SK-N-MC (cell line): ENCODE data around the gene LTB.
"Not testable (repeated sequence)": the region's sequence is repeated elsewhere in the genome, so short reads cannot be mapped to it uniquely, and the experiment has no call there.

ENCODE experiments used
- DNase-seq: peaks from one replicate; pipeline ENCODE4 v3.0.0-alpha.2; 2011; ENCODE audit warnings: low read depth, low spot score
- H3K27ac ChIP-seq: fragments of 200-600 bp; sonication (generic); 2 replicates; pipeline ENCODE4 v1.5.1; 2016; ENCODE audit warnings: mixed run types
- H3K36me3 ChIP-seq: fragments of 200-600 bp; sonication (generic); 2 replicates; pipeline ENCODE4 v1.6.1; 2017; ENCODE audit warnings: antibody characterized with exemption, low read length, mixed read lengths; ENCODE audit not compliant: insufficient read depth
- H3K4me3 ChIP-seq: fragments of 200-600 bp; sonication (generic); 2 replicates; pipeline ENCODE4 v1.5.1; 2016
- H3K9ac ChIP-seq: fragments of 200-600 bp; sonication (generic); 2 replicates; pipeline ENCODE4 v1.8.0; 2017; ENCODE audit warnings: mixed run types, mixed read lengths; ENCODE audit not compliant: insufficient read length
- H3K9me3 ChIP-seq: fragments of 200-600 bp; sonication (generic); 2 replicates; pipeline ENCODE4 v1.6.1; 2017; ENCODE audit warnings: low read depth, mild to moderate bottlenecking, antibody characterized with exemption, low read length, moderate library complexity, mixed read lengths
- EZH2 ChIP-seq: fragments of 200-600 bp; sonication (generic); IDR thresholded peaks from one replicate; pipeline ENCODE4 v1.6.1; 2017; ENCODE audit warnings: antibody characterized with exemption
- FOXP2 ChIP-seq: optimal IDR thresholded peaks from 2 replicates; pipeline ENCODE3; 2011; ENCODE audit warnings: mild to moderate bottlenecking, moderate library complexity; ENCODE audit not compliant: insufficient read depth; ENCODE audit errors: extremely low read length, control extremely low read depth
- POLR2AphosphoS5 ChIP-seq: IDR thresholded peaks from 2 replicates; pipeline ENCODE4 v1.6.1; 2012; ENCODE audit warnings: mild to moderate bottlenecking, low read depth, low read length, borderline replicate concordance

LTB gene

GRCh38 chr6:31559958-31560696 is 22.1 kb downstream of the LTB start:
- no peak for DNase-seq
- H3K36me3 ChIP-seq: peaks cover 13% of the 10 kb centered on the region; the same call in 1 of the 2 replicates
- TF ChIP-seq EZH2 (no peak), POLR2AphosphoS5 (no peak), FOXP2 (no peak)
- no peaks in the 10 kb centered on the region for H3K9me3 ChIP-seq
- H3K9ac ChIP-seq: no peak overlapping the region
- no peak overlapping the region for H3K27ac ChIP-seq
- no peak overlapping the region for H3K4me3 ChIP-seq

GRCh38 chr6:31559606-31559957 is 22.6 kb downstream of the LTB start:
- Histone ChIP-seq H3K9ac (no peak overlapping the region), H3K9me3 (no peaks in the 10 kb centered on the region), H3K27ac (no peak overlapping the region), H3K4me3 (no peak overlapping the region), H3K36me3 (peaks cover 13% of the 10 kb centered on the region; the same call in 1 of the 2 replicates)
- TF ChIP-seq FOXP2: no peak
- TF ChIP-seq POLR2AphosphoS5: no peak
- DNase-seq: no peak

- DNase-seq: no peak
- H3K36me3 ChIP-seq: peaks cover 13% of the 10 kb centered on the region; the same call in 1 of the 2 replicates
- TF ChIP-seq FOXP2: no peak
- H3K9ac ChIP-seq: no peak overlapping the region
- H3K9me3 ChIP-seq: no peaks in the 10 kb centered on the region
- no peak overlapping the region for H3K27ac ChIP-seq
- no peak overlapping the region for H3K4me3 ChIP-seq
Measured at GRCh38 chr6:31558631-31559500, 23.4 kb downstream of the LTB start.

GRCh38 chr6:31558318-31558625 is 24.0 kb downstream of the LTB start:
- H3K36me3 ChIP-seq: peaks cover 17% of the 10 kb centered on the region; the same call in 1 of the 2 replicates
- H3K9me3 ChIP-seq: no peaks in the 10 kb centered on the region
- no peak overlapping the region for H3K9ac ChIP-seq
- no peak overlapping the region for H3K4me3 ChIP-seq
- TF ChIP-seq EZH2 (no peak), POLR2AphosphoS5 (no peak), FOXP2 (no peak)
- H3K27ac ChIP-seq: no peak overlapping the region
- no peak for DNase-seq

GRCh38 chr6:31557443-31558317 is 24.5 kb downstream of the LTB start:
- TF ChIP-seq POLR2AphosphoS5 (no peak), FOXP2 (no peak), EZH2 (no peak)
- no peak overlapping the region for H3K27ac ChIP-seq
- no peaks in the 10 kb centered on the region for H3K9me3 ChIP-seq
- H3K9ac ChIP-seq: no peak overlapping the region
- H3K4me3 ChIP-seq: no peak overlapping the region
- H3K36me3 ChIP-seq: peaks cover 18% of the 10 kb centered on the region; the same call in 1 of the 2 replicates
- no peak for DNase-seq

- Histone ChIP-seq H3K27ac (no peak overlapping the region), H3K36me3 (peaks cover 18% of the 10 kb centered on the region; the same call in 1 of the 2 replicates), H3K9ac (no peak overlapping the region), H3K9me3 (no peaks in the 10 kb centered on the region), H3K4me3 (no peak overlapping the region)
- TF ChIP-seq EZH2 (no peak), POLR2AphosphoS5 (no peak), FOXP2 (no peak)
- no peak for DNase-seq
Measured at GRCh38 chr6:31556307-31556706, 25.9 kb downstream of the LTB start.

- not testable (repeated sequence) for H3K27ac ChIP-seq, H3K4me3 ChIP-seq, H3K9ac ChIP-seq, H3K9me3 ChIP-seq, DNase-seq
- H3K36me3 ChIP-seq: peaks cover 28% of the 10 kb centered on the region; the same call in 1 of the 2 replicates
Measured at GRCh38 chr6:31551371-31551770, 30.9 kb downstream of the LTB start.

GRCh38 chr6:31548544-31548873 is 33.7 kb downstream of the LTB start:
- Histone ChIP-seq H3K9me3 (no peaks in the 10 kb centered on the region), H3K36me3 (peaks cover 23% of the 10 kb centered on the region; the same call in 1 of the 2 replicates), H3K4me3 (peak overlapping the region; percentile 86), H3K9ac (peak overlapping the region; percentile 91), H3K27ac (peak overlapping the region; percentile 92)
- TF ChIP-seq FOXP2 (no peak), POLR2AphosphoS5 (no peak), EZH2 (no peak)
- DNase-seq: no peak
